ENCODE measurements around the gene GADL1.

GRCh38 chr3:30864836-30865235 is 29.6 kb downstream of the GADL1 start:
- TF ChIP-seq CTCF (IDR thresholded peaks at IDR 0.05 in 4 of 5, conservative IDR thresholded peaks at IDR 0.05 in 1 of 5) (no peak), POLR2A (IDR thresholded peaks at IDR 0.05) (no peak)

All from gastrocnemius medialis (tissue), 4 donors.